Osteoblast (primary cell): Measurements from ENCODE around the gene CRYAA. TPM values are rescaled to one million over a fixed set of nuclear protein-coding genes. Genes with fewer than 3 reads are reported as not detected.

Source experiments
- DNase-seq: peaks from one replicate; pipeline ENCODE4 v3.0.0; 2011; ENCODE audit warnings: low spot score, mixed read lengths; ENCODE audit not compliant: insufficient read length; ENCODE audit errors: missing footprints
- H2AFZ ChIP-seq: 2 replicates; pipeline ENCODE4 v1.6.0; 2011; ENCODE audit warnings: mild to moderate bottlenecking, low read length
- H3K27ac ChIP-seq: 2 replicates; pipeline ENCODE4 v1.5.1; 2011; ENCODE audit warnings: mild to moderate bottlenecking, low read depth, low read length, moderate library complexity
- H3K27me3 ChIP-seq: 2 replicates; pipeline ENCODE4 v1.6.0; 2012; ENCODE audit warnings: mild to moderate bottlenecking, control low read depth, inconsistent platforms, low read length, moderate library complexity; ENCODE audit not compliant: insufficient read depth
- H3K36me3 ChIP-seq: 2 replicates; pipeline ENCODE4 v1.5.1; 2011; ENCODE audit warnings: mild to moderate bottlenecking, low read length, control low read depth, moderate library complexity; ENCODE audit not compliant: insufficient read depth
- H3K4me1 ChIP-seq: 2 replicates; pipeline ENCODE4 v1.5.1; 2011; ENCODE audit warnings: mild to moderate bottlenecking, low read length, control low read depth, moderate library complexity; ENCODE audit not compliant: insufficient read depth
- H3K4me2 ChIP-seq: 2 replicates; pipeline ENCODE4 v1.6.0; 2011; ENCODE audit warnings: mild to moderate bottlenecking, low read length; ENCODE audit not compliant: insufficient read depth
- H3K4me3 ChIP-seq: fragments of 200-600 bp; sonication (generic); 3 replicates; pipeline ENCODE4 v1.5.1; 2012; ENCODE audit warnings: mild to moderate bottlenecking, low read length, inconsistent platforms; ENCODE audit not compliant: insufficient read depth
- H3K79me2 ChIP-seq: 2 replicates; pipeline ENCODE4 v1.6.0; 2012; ENCODE audit warnings: mild to moderate bottlenecking, low read length, control low read depth, inconsistent platforms; ENCODE audit not compliant: insufficient read depth
- H3K9me3 ChIP-seq: 2 replicates; pipeline ENCODE4 v1.5.1; 2011; ENCODE audit warnings: low read depth, low read length, control low read depth
- H4K20me1 ChIP-seq: 2 replicates; pipeline ENCODE4 v1.6.0; 2012; ENCODE audit warnings: mild to moderate bottlenecking, low read length, control low read depth; ENCODE audit not compliant: insufficient read depth
- total RNA-seq: library from RNA; depleted of rRNA; stranded (reverse); fragments of >200 nt; gene quantifications from 2 replicates; pipeline ENCODE4 v1.2.3, GENCODE V29; 2012
- TF ChIP-seq, protein P1 (sequence below): IDR thresholded peaks from 2 replicates; pipeline ENCODE4 v1.5.1; 2011; ENCODE audit warnings: mild to moderate bottlenecking, low read depth, low read length, moderate library complexity; ENCODE audit errors: extremely low read depth

The CRYAA gene
- total RNA-seq, 1 donor, result not detected

DNA sequence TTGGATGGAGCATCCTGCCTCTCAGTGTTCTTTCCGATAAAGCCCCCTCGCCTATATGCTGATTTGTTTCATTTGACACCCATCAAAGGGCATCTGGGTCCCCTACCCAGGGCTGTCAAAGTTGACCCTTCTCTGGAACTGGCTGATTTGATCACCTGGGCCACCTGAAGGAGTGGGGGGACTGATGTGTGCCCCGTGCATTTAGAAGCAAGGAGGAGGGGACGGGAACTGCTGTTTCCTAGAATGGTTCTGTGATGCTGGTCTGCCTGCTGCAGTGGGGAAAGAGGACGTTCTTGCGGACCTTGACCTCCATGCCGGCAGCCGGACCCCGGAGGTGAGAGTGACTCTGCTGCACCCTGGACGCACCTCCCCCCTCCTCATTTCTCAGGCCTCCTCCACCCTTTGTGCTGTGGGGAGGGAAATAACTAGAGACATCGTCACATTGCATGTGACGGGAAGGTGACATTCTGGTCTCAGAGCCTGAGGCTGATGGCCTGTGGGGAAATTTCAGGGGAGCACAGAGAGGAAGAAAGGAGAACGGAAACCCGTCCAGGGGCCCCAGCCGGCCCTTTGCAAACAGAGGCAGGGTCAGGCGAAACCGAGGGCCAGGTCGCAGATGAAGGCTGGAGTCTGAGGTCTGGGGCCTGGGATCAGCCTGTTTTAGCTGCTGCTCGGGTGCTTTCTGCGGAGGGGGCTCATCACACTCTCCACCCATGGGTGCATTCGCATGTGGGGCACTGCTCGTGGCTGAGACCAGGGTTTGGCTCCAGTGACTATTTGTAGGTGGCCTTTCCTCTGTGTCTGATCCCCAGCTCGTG lies 25.7 kb downstream of the CRYAA start:
- no peaks in the 10 kb centered on the region for H3K79me2 ChIP-seq
- no peak overlapping the region for H3K4me2 ChIP-seq
- no peaks in the 10 kb centered on the region for H3K36me3 ChIP-seq
- H3K27me3 ChIP-seq, result peaks cover 27% of the 10 kb centered on the region
- TF ChIP-seq, protein P1, sequence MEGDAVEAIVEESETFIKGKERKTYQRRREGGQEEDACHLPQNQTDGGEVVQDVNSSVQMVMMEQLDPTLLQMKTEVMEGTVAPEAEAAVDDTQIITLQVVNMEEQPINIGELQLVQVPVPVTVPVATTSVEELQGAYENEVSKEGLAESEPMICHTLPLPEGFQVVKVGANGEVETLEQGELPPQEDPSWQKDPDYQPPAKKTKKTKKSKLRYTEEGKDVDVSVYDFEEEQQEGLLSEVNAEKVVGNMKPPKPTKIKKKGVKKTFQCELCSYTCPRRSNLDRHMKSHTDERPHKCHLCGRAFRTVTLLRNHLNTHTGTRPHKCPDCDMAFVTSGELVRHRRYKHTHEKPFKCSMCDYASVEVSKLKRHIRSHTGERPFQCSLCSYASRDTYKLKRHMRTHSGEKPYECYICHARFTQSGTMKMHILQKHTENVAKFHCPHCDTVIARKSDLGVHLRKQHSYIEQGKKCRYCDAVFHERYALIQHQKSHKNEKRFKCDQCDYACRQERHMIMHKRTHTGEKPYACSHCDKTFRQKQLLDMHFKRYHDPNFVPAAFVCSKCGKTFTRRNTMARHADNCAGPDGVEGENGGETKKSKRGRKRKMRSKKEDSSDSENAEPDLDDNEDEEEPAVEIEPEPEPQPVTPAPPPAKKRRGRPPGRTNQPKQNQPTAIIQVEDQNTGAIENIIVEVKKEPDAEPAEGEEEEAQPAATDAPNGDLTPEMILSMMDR, result no peak
- no peak overlapping the region for H3K27ac ChIP-seq
- peak; percentile 49 for DNase-seq
- H3K9me3 ChIP-seq, result no peaks in the 10 kb centered on the region
- no peak overlapping the region for H2AFZ ChIP-seq
- no peak overlapping the region for H3K4me3 ChIP-seq
- no peaks in the 10 kb centered on the region for H4K20me1 ChIP-seq
- peaks cover 5% of the 10 kb centered on the region for H3K4me1 ChIP-seq

- Histone ChIP-seq H3K79me2 (no peaks in the 10 kb centered on the region), H3K27me3 (peaks cover 21% of the 10 kb centered on the region), H3K4me3 (no peak overlapping the region), H3K4me1 (peaks cover 5% of the 10 kb centered on the region), H3K27ac (no peak overlapping the region), H3K9me3 (no peaks in the 10 kb centered on the region), H2AFZ (no peak overlapping the region), H3K4me2 (no peak overlapping the region), H3K36me3 (no peaks in the 10 kb centered on the region), H4K20me1 (no peaks in the 10 kb centered on the region)
- DNase-seq, result peak; percentile 78
- TF ChIP-seq, protein P1, result no peak
Observed at GRCh38 chr21:43195121-43196021, 26.6 kb downstream of the CRYAA start.

GRCh38 chr21:43196826-43197225 lies 28.0 kb downstream of the CRYAA start:
- Histone ChIP-seq H3K4me1 (peaks cover 5% of the 10 kb centered on the region), H3K9me3 (peaks cover 3% of the 10 kb centered on the region), H2AFZ (no peak overlapping the region), H3K4me3 (no peak overlapping the region), H3K27ac (no peak overlapping the region), H4K20me1 (no peaks in the 10 kb centered on the region), H3K27me3 (peaks cover 8% of the 10 kb centered on the region), H3K79me2 (no peaks in the 10 kb centered on the region), H3K4me2 (no peak overlapping the region), H3K36me3 (no peaks in the 10 kb centered on the region)
- no peak for DNase-seq
- TF ChIP-seq, protein P1, result no peak

DNA sequence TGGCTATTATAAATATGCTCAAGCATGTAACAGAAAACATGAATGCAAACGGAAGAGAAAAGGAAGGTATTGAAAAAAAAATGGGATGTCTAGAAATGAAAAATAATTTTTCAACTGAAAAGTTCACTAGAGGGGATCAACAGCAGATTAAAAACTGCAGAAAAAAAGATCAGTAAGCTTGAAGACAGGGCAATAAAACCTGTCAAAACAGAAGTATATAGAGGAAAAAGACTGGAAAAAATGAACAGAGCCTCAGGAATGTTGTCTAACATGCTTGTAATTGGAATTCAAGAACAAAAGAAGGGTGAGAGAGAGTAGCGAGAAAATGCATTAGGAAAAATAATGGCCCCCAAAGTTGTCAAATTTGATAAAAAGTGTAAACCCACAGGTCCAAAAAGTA lies 29.6 kb downstream of the CRYAA start:
- Histone ChIP-seq H2AFZ (no peak overlapping the region), H3K27me3 (peaks cover 3% of the 10 kb centered on the region), H3K27ac (no peak overlapping the region), H3K4me1 (peaks cover 5% of the 10 kb centered on the region), H3K4me2 (no peak overlapping the region), H3K9me3 (peaks cover 4% of the 10 kb centered on the region), H3K4me3 (no peak overlapping the region), H4K20me1 (no peaks in the 10 kb centered on the region), H3K79me2 (no peaks in the 10 kb centered on the region), H3K36me3 (no peaks in the 10 kb centered on the region)
- DNase-seq, result peak; percentile 26
- TF ChIP-seq, protein P1, result no peak
